ENCODE measurements around the gene EPHB1.

The EPHB1 gene

GRCh38 chr3:135261214-135261775 is 466.2 kb downstream of the EPHB1 start:
- no peak for DNase-seq (ENCODE audit: low read depth in 1 of 2, low spot score in 1 of 2)
- in situ Hi-C loops (cut with HindIII; ENCODE audit: low pct_unique_long_range_greater_than_20kb, low sequenced_read_pairs) = no loop called here
- no peak for TF ChIP-seq JUND (IDR thresholded peaks at IDR 0.05; ENCODE audit: low read depth)

- DNase-seq (ENCODE audit: low read depth in 1 of 2, low spot score in 1 of 2) = no peak
- in situ Hi-C loops (cut with HindIII; ENCODE audit: low pct_unique_long_range_greater_than_20kb, low sequenced_read_pairs) = no loop called here
- no peak for TF ChIP-seq JUND (IDR thresholded peaks at IDR 0.05; ENCODE audit: low read depth)
These were observed 466.9 kb downstream of the EPHB1 start for GRCh38 chr3:135261916-135262315.

GRCh38 chr3:135262441-135262840 is 467.4 kb downstream of the EPHB1 start:
- in situ Hi-C loops (cut with HindIII; ENCODE audit: low pct_unique_long_range_greater_than_20kb, low sequenced_read_pairs) = no loop called here
- no peak for TF ChIP-seq JUND (IDR thresholded peaks at IDR 0.05; ENCODE audit: low read depth)
- no peak for DNase-seq (ENCODE audit: low read depth in 1 of 2, low spot score in 1 of 2)

GRCh38 chr3:135263331-135263730 is 468.3 kb downstream of the EPHB1 start:
- in situ Hi-C loops (cut with HindIII; ENCODE audit: low pct_unique_long_range_greater_than_20kb, low sequenced_read_pairs) = no loop called here
- TF ChIP-seq JUND (IDR thresholded peaks at IDR 0.05; ENCODE audit: low read depth) = no peak
- DNase-seq (ENCODE audit: low read depth in 1 of 2, low spot score in 1 of 2) = no peak

- DNase-seq (ENCODE audit: low read depth in 1 of 2, low spot score in 1 of 2) = no peak
- no peak for TF ChIP-seq JUND (IDR thresholded peaks at IDR 0.05; ENCODE audit: low read depth)
- in situ Hi-C loops (cut with HindIII; ENCODE audit: low pct_unique_long_range_greater_than_20kb, low sequenced_read_pairs) = no loop called here
These were observed 472.4 kb downstream of the EPHB1 start for GRCh38 chr3:135267487-135267886.

- no peak for DNase-seq (ENCODE audit: low read depth in 1 of 2, low spot score in 1 of 2)
- in situ Hi-C loops (cut with HindIII; ENCODE audit: low pct_unique_long_range_greater_than_20kb, low sequenced_read_pairs) = no loop called here
- TF ChIP-seq JUND (IDR thresholded peaks at IDR 0.05; ENCODE audit: low read depth) = no peak
These were observed 474.0 kb downstream of the EPHB1 start for GRCh38 chr3:135268941-135269532.

GRCh38 chr3:135271177-135272025 is 476.3 kb downstream of the EPHB1 start:
- DNase-seq (ENCODE audit: low read depth in 1 of 2, low spot score in 1 of 2) = no peak
- in situ Hi-C loops (cut with HindIII; ENCODE audit: low pct_unique_long_range_greater_than_20kb, low sequenced_read_pairs) = no loop called here
- no peak for TF ChIP-seq JUND (IDR thresholded peaks at IDR 0.05; ENCODE audit: low read depth)

- in situ Hi-C loops (cut with HindIII; ENCODE audit: low pct_unique_long_range_greater_than_20kb, low sequenced_read_pairs) = no loop called here
- DNase-seq (ENCODE audit: low read depth in 1 of 2, low spot score in 1 of 2) = no peak
- TF ChIP-seq JUND (IDR thresholded peaks at IDR 0.05; ENCODE audit: low read depth) = no peak
These were observed 477.1 kb downstream of the EPHB1 start for GRCh38 chr3:135272026-135272669.

GRCh38 chr3:135292162-135292561 is 497.1 kb downstream of the EPHB1 start:
- DNase-seq (ENCODE audit: low read depth in 1 of 2, low spot score in 1 of 2) = no peak
- no peak for TF ChIP-seq JUND (IDR thresholded peaks at IDR 0.05; ENCODE audit: low read depth)
- in situ Hi-C loops (cut with HindIII; ENCODE audit: low pct_unique_long_range_greater_than_20kb, low sequenced_read_pairs) = no loop called here

GRCh38 chr3:135301670-135302069 is 506.6 kb downstream of the EPHB1 start:
- no peak for DNase-seq (ENCODE audit: low read depth in 1 of 2, low spot score in 1 of 2)
- TF ChIP-seq JUND (IDR thresholded peaks at IDR 0.05; ENCODE audit: low read depth) = no peak
- in situ Hi-C loops (cut with HindIII; ENCODE audit: low pct_unique_long_range_greater_than_20kb, low sequenced_read_pairs) = no loop called here

- in situ Hi-C loops (cut with HindIII; ENCODE audit: low pct_unique_long_range_greater_than_20kb, low sequenced_read_pairs) = no loop called here
- no peak for TF ChIP-seq JUND (IDR thresholded peaks at IDR 0.05; ENCODE audit: low read depth)
- DNase-seq (ENCODE audit: low read depth in 1 of 2, low spot score in 1 of 2) = no peak
These were observed 509.3 kb downstream of the EPHB1 start for GRCh38 chr3:135304378-135304777.
